OCI-LY3 (cell line): Measurements from ENCODE around the gene C19orf73.
A peak's percentile ranks its signal among the peaks of the same experiment; 100 is the strongest.

Experiments
- H2AFZ ChIP-seq: fragments of 200-600, 300-600 bp; shearing (Covaris generic); 2 replicates; pipeline ENCODE4 v1.6.0; 2014; ENCODE audit warnings: antibody characterized with exemption, low read depth, low read length
- H3K27ac ChIP-seq: fragments of 200-600, 300-600 bp; sonication (generic); 2 replicates; pipeline ENCODE4 v1.5.1; 2014; ENCODE audit warnings: mild to moderate bottlenecking, low read length, moderate library complexity, mixed read lengths
- H3K27me3 ChIP-seq: fragments of 200-600, 300-600 bp; sonication (generic); 2 replicates; pipeline ENCODE4 v1.6.1; 2014; ENCODE audit warnings: low read depth, low read length, mixed read lengths
- H3K36me3 ChIP-seq: fragments of 200-600, 300-600 bp; sonication (generic); replicated peaks from 2 replicates; pipeline ENCODE3; 2014; ENCODE audit warnings: low read depth, low read length, mixed read lengths
- H3K4me1 ChIP-seq: fragments of 300-600, 200-600 bp; sonication (generic); 2 replicates; pipeline ENCODE4 v1.6.1; 2014; ENCODE audit warnings: low read length, mixed read lengths
- H3K4me2 ChIP-seq: fragments of 200-600, 300-600 bp; sonication (generic); 2 replicates; pipeline ENCODE4 v1.6.1; 2014; ENCODE audit warnings: low read length, mixed read lengths
- H3K4me3 ChIP-seq: fragments of 300-600, 200-600 bp; sonication (generic); 2 replicates; pipeline ENCODE4 v1.5.1; 2014; ENCODE audit warnings: antibody characterized with exemption, mild to moderate bottlenecking, low read length, moderate library complexity
- H3K79me2 ChIP-seq: fragments of 300-600, 200-600 bp; shearing (Covaris generic); 2 replicates; pipeline ENCODE4 v1.6.1; 2014; ENCODE audit warnings: mild to moderate bottlenecking, low read length, mixed read lengths
- H3K9ac ChIP-seq: fragments of 300-600, 200-600 bp; shearing (Covaris generic); 2 replicates; pipeline ENCODE4 v1.6.0; 2014; ENCODE audit warnings: mild to moderate bottlenecking, low read length, moderate library complexity
- H3K9me3 ChIP-seq: fragments of 200-600, 300-600 bp; shearing (Covaris generic); 2 replicates; pipeline ENCODE4 v1.6.1; 2014; ENCODE audit warnings: low read length, mixed read lengths; ENCODE audit not compliant: insufficient read depth
- H4K20me1 ChIP-seq: fragments of 200-600, 300-600 bp; sonication (generic); 2 replicates; pipeline ENCODE4 v1.6.1; 2016; ENCODE audit warnings: low read length, mixed read lengths; ENCODE audit not compliant: insufficient read depth
- EZH2phosphoT487 ChIP-seq: fragments of 200-600 bp; shearing (Covaris generic); IDR thresholded peaks from 2 replicates; pipeline ENCODE4 v1.6.1; 2018; ENCODE audit warnings: antibody characterized with exemption, mixed run types, low read depth
- TF ChIP-seq, protein P1 (sequence below): fragments of 200-600, 300-600 bp; sonication (generic); IDR thresholded peaks from 2 replicates; pipeline ENCODE4 v1.5.1; 2014; ENCODE audit warnings: antibody characterized with exemption, low read length, low read depth

C19orf73 gene

DNA sequence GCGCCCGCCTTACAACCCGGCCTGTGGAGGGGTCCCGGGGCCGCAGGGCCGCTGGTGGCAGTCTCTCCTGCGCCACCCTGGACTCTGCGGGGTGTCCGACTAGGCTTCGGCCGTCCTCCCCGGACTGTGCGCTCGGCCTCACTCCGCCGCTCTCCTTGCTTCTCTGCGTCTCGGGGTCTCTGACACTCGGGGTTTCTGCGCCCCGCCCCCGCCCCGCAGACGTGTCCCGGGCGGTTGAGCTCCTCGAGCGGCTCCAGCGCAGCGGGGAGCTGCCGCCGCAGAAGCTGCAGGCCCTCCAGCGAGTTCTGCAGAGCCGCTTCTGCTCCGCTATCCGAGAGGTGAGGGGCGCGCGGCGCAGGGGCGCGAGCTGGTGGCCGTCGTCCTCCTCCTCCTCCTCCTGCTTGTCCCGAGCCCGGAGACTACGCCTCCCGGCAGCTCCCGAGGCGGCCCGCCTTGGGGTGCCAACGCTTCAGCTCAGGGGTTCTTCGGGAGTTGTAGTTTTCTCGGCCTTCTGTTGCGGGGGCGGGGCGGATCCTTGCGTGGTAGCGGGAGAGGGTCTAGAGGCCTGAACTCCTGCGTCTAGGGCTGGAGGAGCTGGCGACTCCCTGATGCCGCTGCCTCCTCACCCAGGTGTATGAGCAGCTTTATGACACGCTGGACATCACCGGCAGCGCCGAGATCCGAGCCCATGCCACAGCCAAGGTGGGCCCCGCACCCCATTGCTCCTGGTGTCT lies 4.1 kb downstream of the C19orf73 start:
- H3K36me3 ChIP-seq: peaks cover 2% of the 10 kb centered on the region
- H3K9me3 ChIP-seq: no peaks in the 10 kb centered on the region
- no peak for TF ChIP-seq EZH2phosphoT487
- TF ChIP-seq, protein P1, sequence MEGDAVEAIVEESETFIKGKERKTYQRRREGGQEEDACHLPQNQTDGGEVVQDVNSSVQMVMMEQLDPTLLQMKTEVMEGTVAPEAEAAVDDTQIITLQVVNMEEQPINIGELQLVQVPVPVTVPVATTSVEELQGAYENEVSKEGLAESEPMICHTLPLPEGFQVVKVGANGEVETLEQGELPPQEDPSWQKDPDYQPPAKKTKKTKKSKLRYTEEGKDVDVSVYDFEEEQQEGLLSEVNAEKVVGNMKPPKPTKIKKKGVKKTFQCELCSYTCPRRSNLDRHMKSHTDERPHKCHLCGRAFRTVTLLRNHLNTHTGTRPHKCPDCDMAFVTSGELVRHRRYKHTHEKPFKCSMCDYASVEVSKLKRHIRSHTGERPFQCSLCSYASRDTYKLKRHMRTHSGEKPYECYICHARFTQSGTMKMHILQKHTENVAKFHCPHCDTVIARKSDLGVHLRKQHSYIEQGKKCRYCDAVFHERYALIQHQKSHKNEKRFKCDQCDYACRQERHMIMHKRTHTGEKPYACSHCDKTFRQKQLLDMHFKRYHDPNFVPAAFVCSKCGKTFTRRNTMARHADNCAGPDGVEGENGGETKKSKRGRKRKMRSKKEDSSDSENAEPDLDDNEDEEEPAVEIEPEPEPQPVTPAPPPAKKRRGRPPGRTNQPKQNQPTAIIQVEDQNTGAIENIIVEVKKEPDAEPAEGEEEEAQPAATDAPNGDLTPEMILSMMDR: no peak
- H3K4me2 ChIP-seq: peak overlapping the region; percentile 89
- peak overlapping the region; percentile 38 for H3K9ac ChIP-seq
- H2AFZ ChIP-seq: no peak overlapping the region
- no peaks in the 10 kb centered on the region for H3K27me3 ChIP-seq
- no peaks in the 10 kb centered on the region for H4K20me1 ChIP-seq
- peaks cover 6% of the 10 kb centered on the region for H3K79me2 ChIP-seq
- peaks cover 14% of the 10 kb centered on the region for H3K4me1 ChIP-seq
- H3K27ac ChIP-seq: no peak overlapping the region
- H3K4me3 ChIP-seq: peak overlapping the region; percentile 78

DNA sequence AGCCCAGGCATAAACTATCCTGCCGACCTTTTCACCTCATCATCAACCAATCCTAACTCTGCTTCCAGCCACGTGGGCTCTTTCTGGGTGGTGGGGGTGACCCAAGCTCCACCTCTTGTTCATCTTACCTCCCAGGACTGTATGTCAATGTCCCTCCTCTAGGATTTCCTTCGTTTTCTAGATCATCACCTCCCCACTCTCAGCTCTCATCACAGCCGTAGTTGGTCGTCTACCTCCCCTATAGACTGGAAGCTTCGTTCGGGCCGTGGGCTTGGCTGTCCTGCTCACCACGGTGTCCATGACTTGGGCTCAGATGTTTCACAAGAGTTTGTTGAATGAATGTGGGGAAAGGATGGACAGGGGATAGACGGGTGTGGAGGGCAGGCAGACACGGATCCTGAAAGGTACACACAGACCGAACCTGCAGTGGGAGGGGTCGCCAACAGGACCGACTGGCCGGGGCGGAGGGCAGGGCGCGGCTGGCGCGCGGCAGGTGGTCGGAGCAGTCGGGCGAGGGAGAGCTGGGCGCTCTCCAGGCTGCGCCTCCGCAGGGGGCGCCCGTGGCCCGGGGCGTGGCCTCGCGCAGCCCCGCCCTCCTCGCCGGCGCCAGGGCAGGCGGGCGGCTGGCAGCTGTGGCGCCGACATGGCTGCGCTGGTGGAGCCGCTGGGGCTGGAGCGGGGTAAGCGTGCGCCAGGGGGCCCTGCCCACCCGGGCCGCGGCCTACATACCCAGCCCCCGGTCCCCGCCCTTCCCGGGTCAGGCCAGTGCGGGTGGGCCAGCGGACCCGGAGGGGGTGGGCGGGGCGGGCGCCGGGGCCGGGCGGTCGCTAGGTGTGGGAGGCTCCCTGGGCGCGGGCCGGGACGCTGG lies 4.9 kb downstream of the C19orf73 start, which contains the start of gene LIN7B:
TSS of gene LIN7B (plus strand) at position 609 of the 868 bp plus-strand sequence. CDS start at position 644, 35 bp downstream.
- Histone ChIP-seq H3K9me3 (no peaks in the 10 kb centered on the region), H2AFZ (peak within 1 kb of the TSS; percentile 81), H3K4me3 (peak within 1 kb of the TSS; percentile 78), H3K4me1 (peaks cover 14% of the 10 kb centered on the region), H3K27me3 (no peaks in the 10 kb centered on the region), H3K36me3 (peaks cover 10% of the 10 kb centered on the region), H4K20me1 (no peaks in the 10 kb centered on the region), H3K27ac (no peak within 1 kb of the TSS), H3K79me2 (peaks cover 6% of the 10 kb centered on the region), H3K4me2 (peak within 1 kb of the TSS; percentile 99), H3K9ac (peak within 1 kb of the TSS; percentile 56)
- TF ChIP-seq, protein P1: peak; percentile 52
- TF ChIP-seq EZH2phosphoT487: no peak

DNA sequence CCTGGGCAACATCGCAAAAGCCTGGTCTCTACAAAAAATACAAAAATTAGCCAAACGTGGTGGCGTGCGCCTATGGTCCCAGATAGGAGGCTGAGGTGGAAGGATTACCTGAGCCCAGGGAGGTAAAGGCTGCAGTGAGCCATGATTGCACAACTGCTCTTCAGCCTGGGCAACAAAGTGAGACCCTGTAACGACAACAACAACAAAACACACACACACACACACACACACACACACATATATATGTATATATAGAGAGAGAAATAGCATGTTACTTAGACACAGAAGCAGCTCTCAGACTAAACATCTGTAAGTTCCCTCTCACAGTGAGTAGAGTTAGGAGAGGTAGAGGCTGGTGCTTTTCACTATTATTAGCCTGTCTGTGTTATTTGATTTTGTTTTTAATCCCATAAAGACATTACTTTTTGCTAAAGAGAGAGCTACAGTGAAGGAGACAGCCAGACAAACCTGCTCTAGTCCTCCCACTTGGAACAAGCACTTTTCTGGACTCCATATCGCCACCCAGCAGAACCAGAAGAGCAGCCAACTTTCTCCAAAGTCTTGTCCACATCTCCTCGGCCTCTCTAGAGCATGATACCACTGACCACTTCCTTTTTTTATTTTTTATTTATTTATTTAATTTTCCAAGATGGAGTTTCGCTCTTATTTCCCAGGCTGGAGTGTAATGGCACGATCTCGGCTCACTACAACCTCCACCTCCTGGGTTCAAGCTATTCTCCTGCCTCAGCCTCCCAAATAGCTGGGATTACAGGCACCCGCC lies 7.5 kb downstream of the C19orf73 start:
- H3K27me3 ChIP-seq: no peaks in the 10 kb centered on the region
- no peak for TF ChIP-seq EZH2phosphoT487
- TF ChIP-seq, protein P1: no peak
- no peaks in the 10 kb centered on the region for H3K9me3 ChIP-seq
- H2AFZ ChIP-seq: no peak overlapping the region
- H3K4me1 ChIP-seq: peaks cover 5% of the 10 kb centered on the region
- peaks cover 36% of the 10 kb centered on the region for H3K36me3 ChIP-seq
- H3K79me2 ChIP-seq: no peaks in the 10 kb centered on the region
- peaks cover 17% of the 10 kb centered on the region for H4K20me1 ChIP-seq
- H3K27ac ChIP-seq: no peak overlapping the region
- no peak overlapping the region for H3K4me3 ChIP-seq
- H3K4me2 ChIP-seq: no peak overlapping the region
- no peak overlapping the region for H3K9ac ChIP-seq
